GM18858 (cell line): ENCODE data around the gene IRAK1BP1.
"Not testable (repeated sequence)": the region's sequence is repeated elsewhere in the genome, so short reads cannot be mapped to it uniquely, and the experiment has no call there.

Source experiments
- ATAC-seq: cut with Tn5 transposase; IDR thresholded peaks from one replicate; pipeline ENCODE4 v1.9.1; 2021; ENCODE audit not compliant: unreplicated experiment

IRAK1BP1 gene, protein sequence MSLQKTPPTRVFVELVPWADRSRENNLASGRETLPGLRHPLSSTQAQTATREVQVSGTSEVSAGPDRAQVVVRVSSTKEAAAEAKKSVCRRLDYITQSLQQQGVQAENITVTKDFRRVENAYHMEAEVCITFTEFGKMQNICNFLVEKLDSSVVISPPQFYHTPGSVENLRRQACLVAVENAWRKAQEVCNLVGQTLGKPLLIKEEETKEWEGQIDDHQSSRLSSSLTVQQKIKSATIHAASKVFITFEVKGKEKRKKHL

DNA sequence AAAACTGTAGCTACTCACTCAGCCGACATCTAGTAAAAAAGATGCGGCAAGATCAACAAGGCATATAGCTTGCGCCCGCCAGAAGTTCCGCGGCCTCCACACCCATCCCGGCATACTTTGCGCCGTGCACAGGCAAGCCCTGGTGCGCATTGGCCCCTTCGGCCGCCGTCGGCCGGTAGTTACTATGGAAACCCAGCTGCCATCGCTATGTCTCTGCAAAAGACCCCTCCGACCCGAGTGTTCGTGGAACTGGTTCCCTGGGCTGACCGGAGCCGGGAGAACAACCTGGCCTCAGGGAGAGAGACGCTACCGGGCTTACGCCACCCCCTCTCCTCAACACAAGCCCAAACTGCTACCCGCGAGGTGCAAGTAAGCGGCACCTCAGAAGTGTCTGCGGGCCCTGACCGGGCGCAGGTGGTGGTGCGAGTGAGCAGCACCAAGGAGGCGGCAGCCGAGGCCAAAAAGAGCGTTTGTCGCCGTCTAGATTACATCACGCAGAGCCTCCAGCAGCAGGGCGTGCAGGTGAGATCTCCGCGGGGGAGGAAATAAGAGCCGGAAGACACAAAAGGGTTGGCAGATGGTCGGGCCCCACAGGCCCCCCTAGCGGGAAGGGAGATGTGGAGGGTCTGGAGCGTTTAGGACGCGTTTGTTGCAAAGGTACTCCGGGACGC, at the start of gene IRAK1BP1:
TSS of gene IRAK1BP1 (plus strand) at position 182 of the 671 bp plus-strand sequence. CDS start at position 208, 26 bp downstream.
- peak; percentile 91 for ATAC-seq

DNA sequence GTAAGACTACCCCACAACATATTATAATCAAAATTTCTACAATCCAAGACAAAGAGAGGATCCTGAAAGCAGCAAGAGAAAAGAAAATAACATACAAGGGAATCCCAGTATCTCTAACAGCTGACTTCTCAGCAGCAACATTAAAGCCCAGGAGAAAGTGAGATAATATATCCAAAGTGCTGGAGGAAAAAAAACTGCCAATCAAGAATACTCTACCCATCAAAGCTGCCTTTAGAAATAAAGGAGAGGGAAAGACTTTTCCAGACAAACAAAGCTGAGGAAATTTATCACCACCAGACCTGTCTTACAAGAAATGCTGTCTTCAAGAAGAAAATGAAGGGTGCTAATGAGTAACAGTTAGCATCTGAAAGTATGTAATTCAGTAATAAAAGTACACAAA, 43.3 kb upstream of the IRAK1BP1 start:
- ATAC-seq, result no peak

DNA sequence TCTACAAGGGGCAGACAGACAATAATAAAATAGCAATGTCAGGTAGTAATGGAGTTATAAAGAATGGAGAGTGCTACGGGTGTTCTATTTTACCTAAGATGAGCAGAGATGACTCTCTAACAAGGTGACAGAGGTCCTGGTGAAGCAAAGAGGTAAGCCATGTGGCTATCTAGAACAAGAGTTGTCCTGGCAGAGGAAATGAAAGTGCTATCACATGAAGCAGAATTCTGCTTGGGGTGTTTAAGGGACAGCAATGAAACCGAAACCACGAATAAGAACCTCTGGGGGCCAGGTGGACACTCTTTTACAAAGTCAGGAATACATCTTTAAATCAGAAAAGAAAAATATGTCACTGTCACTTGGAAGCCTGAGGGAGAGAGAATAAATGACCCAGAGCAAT, 37.9 kb upstream of the IRAK1BP1 start:
- ATAC-seq, result peak; percentile 42

DNA sequence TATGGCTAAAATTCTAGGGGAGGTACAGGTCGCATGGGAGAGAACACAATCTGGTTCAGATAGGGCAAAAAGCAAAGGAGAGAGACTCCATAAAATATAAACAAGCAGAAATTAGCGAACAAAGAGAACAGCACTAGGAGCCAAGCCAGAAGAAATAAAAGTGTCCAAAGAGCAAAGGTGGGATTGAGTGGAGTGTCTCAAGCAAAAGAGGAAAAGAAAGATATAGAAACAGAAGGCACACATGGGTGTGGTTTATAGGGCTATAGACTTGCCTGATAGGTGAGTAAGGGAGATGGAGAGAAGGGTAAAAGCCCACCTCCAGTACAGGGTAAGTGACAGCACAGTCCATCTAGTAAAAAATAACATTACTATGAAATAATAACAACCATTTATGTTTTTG, 36.5 kb upstream of the IRAK1BP1 start:
- no peak for ATAC-seq

DNA sequence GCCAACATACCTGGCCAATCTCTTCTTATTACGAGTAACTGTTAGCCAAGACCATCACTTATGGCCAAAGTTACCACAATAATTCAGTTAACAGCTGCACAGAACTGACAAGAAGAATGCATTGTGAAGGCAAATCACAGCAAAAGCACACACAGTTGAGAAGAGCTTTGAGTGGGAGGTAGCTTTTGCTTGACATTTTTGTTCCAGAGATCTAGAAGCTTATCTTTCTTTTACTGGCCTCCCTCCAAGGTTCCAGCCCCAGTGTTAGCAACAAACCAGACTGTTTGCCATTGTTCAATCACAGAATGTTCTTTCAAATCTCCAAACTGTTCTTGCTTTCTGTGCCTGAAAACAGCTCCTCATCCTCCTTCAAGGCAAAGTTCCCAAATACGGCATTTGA, 35.9 kb upstream of the IRAK1BP1 start:
- ATAC-seq, result no peak

DNA sequence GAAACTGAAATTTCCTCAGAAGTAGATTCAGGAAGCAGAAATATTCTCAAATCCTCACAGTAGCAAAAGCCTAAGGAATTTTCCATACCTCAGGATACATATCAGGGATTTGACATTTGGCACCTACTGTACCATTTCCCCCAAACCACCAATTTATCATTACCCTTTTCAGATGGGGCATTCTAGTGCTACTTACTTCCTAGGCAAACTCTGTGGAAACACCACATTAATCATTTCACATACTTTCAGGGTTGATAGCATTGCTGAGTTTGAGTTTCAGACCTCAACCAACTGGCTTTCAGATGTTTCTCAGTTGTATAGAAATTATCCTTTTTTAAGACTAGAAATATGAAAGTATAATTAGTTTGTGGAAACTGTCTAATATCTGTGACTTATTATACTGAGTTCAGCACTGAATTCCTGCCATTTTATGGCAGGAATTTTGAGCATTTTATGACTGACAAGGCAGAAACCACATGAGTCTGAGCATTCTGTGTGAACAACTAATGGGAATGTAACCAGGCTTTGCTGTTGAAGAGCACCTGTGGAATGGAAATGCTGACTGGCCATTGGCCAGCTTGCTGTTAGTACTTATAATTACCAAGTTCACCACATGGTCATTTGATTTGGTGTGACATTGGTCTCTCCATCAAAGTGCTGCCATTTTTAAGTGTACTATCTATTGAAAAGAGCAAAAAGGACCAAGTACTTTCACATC, 35.1 kb upstream of the IRAK1BP1 start:
- ATAC-seq, result peak; percentile 47

DNA sequence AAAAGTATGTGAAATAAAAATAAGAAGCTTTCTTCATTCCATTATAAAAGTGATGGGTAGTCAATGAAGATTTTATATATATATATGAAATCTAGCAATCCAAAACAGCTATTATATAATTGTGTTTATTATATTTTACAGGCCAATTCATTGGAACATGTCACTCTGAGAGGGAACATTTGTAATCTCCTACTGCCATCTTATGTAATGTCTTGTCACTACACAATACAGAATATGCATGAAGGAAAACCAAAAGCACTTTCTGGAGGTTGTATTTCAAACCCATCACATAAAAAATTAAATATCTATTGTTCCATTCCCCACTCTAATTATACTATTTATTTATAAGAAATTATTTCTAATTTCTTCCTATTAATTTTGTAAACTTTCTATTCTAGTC, 31.5 kb upstream of the IRAK1BP1 start:
- no peak for ATAC-seq

DNA sequence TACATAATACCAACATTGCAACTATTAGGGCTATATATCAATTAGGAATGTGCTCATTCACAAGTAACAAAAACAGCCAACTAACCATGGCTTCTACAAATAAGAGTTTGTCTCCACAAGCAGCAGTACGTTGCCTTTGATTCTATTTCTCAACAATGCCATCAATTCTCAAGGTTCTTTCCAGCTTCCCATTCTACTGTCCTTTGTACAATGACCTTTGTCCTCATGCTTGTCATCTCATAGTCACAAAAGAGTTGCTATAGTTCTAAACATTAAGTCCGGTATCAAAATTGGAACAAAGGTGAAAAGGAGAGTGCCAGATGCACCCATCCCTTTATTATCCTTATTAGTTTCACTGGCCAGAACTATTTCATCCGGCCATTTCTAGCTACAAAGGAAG, 30.8 kb upstream of the IRAK1BP1 start:
- no peak for ATAC-seq

DNA sequence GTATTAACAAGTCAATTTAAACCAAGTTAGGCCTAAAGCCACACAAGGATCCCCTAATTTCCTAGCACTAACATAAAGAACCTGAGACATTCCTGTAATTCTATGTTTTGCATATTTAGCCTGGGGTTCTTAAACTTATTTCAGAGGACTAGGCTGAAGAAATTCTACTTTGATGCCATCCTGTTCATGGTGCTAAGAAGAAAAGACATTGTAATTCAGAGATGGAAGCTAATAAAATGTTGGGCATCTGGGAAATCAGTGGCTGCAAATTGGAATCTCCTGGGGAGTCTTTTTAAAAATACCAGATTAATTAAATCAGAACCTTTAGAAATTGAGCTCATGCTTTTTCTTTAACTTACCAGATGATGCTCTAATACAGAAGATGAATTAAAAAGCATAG, 26.2 kb upstream of the IRAK1BP1 start:
- no peak for ATAC-seq

DNA sequence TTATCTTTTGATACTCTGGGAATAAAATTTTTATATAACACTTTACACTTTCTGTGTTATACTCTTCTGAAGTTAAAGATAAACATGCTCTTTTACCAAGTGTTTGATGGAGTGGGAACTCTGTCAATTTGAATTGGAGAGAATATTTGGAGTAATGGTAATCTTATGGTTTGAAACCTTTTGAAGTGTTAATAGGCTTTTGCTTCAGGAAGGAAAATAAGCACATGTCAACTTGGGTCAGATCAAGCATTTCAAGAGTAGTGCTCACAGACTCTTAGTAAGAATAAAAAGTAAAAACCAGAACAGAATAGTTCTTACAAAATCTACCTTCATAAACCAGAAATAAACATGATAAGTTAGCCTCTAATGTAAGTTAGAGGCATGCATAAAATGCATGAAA, 24.4 kb upstream of the IRAK1BP1 start:
- ATAC-seq, result no peak

DNA sequence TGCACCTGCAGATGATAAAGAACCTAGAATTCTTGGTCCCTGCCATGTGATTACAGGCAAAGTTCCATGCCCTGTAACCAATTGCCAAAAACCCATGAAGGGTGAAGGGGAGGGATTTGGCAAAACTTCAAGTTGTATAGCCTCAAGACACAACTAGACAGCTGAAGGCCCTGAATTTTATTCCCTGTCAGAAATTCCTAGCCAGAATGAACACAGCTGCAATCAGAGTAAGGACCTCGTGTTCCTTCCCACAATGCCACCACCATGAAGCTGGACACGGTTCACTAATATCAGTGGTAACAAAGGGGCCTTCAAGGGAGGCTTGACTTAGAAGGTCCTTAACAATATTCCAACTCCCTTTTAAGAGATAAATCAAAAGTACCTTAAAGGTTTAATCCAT, 22.5 kb upstream of the IRAK1BP1 start:
- no peak for ATAC-seq

DNA sequence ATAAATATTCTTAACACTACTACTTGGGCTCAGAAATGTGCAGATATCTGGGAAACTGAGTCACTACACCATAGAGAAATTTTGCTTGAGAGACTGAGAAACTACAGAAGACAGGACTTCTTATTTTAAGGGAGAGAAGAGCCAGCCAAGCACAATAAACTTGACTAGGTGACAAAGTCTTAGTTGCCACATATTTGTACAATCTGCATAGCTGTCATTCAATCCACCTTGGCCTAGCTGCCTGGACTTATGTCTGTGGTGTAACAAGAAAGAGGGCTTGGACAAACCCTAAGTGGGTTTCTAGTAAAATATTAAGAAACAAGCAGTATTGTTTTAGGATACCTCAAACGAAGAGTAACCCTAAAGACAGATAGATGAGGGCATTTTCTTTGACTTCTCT, 21.8 kb upstream of the IRAK1BP1 start:
- no peak for ATAC-seq

DNA sequence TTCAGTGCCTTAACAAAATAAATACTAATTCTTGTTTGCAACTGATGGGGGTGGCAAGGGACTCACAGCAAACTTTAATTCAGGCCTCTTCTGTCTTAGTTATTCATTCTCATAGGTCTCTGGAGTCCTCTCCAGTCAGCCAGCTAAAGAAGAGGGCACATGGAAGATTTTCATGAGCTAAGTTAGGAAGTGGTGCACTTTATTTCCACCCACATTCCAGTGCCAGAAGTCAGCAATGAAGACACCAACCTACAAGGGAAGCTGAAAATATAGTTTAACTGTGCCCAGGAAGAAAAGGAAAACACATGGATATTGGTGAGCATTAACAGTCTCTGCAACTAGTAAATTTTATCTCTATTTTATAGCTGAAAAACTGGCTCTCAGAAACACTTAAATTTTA, 16.7 kb upstream of the IRAK1BP1 start:
- ATAC-seq, result no peak

DNA sequence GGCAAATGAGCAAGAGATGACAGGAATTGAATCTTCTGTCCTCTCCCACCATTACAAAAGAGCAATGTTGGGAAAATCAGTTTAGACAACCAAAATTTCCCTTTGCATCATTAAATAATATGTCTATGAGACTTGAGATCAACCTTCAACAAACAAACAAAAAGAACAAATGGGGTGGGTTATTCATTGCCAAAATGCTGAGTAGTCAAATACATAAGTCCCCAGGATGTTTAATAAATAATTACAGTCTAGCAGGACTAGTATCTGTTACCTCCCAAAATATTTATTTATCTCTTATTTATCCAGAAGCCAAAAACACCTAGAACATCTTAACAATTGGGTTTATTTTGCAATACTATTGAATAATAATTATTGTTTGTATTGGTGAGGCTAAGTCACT, 16.2 kb upstream of the IRAK1BP1 start:
- no peak for ATAC-seq

DNA sequence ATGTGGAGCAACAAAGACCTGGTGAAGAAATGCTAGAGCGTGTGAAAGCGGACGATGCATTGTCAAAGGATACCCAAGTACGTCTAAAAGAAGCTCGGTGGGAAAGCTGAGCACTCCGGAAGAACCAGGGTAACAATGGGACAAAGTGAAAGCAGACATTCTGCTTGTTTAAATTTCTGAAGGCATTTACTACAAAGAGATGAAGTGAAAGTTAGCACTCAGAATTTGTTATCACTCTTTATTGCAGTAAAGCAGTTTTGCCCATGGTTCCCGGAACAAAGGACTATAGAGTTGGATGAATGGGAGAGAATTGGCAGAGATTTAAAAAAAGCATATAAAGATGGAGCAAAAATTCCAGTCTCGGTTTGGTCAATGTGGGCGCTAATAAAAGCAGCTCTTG, 12.8 kb upstream of the IRAK1BP1 start:
- ATAC-seq, result no peak

DNA sequence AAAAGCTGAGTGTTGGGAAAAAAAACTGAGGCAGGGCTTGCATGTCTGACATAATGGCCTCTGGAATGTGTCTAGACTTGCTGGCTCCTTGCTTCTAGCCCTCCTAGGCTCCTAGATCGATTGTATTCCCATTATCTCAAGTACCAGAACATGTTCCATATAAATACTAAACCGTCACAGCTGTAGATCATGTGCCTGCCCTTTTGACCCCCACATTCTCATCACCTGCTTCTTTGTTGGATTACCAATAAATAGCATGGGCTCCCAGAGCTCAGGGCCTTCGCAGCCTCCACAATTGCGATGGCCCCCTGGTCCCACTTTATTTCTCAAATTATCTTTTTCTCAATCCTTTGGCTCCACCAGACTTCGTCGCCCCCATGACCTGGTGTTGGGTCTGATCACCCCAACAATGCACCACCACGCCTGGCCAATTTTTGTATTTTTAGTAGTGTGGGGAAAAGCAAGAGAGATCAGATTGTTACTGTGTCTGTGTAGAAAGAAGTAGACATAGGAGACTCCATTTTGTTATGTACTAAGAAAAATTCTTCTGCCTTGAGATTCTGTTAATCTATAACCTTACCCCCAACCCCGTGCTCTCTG, 8.9 kb upstream of the IRAK1BP1 start:
- ATAC-seq, result not testable (repeated sequence)

DNA sequence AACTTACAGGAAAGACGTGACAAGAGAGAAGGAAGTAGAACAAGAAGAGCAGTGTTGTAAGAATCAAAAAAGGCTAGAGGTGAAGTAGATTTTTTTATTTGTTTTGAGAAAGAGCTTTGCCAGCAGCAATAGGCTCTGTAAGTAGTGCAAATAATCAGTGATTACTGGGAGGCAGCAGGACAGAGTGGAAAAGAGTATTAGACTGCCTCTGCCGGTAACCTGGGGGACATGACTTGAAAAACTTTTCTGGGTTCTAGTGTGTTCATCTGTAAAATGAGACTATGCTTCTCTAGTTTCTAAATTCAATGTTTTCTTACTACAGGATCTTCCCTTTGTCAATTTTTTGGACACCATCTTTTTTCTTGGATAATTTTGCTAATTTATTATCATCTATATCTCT, 5.8 kb upstream of the IRAK1BP1 start:
- no peak for ATAC-seq

DNA sequence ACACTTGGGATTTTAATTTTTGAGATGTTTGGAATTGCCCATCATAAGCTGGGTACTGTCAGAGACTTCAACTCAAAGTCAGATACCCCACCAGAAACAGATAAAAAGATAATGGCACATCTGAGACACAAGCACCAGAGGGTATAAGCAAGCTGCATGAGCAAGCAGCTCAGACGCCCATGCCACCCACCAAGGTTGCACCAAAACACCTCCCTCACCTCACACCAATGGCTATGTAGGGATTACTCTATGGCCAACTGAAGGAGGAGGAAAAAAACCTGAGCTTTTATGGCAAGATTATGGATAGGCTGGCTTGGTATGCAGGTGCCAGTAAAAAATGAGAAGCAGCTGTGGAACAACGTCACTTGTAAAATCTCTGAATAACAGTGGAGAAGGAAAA, 3.8 kb upstream of the IRAK1BP1 start:
- ATAC-seq, result no peak

DNA sequence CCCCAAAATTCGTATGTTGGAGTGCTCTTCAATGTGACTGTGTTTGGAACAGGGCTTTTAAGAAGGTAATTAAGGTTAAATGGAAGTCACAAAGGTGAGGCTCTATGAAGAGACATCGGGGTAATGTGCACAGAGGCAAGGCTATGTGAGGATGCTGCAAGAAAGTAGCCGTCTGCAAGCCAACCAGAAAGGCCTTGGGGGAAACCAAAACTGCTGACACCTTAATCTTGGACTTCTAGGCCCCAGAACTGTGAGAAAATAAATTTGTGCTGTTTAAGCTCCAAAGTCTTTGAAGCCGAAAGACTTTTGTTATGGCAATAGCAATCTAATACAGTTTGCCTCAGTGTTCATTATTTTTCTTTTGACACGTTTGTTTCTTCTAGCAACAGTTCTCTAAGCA, 2.4 kb upstream of the IRAK1BP1 start:
- no peak for ATAC-seq

DNA sequence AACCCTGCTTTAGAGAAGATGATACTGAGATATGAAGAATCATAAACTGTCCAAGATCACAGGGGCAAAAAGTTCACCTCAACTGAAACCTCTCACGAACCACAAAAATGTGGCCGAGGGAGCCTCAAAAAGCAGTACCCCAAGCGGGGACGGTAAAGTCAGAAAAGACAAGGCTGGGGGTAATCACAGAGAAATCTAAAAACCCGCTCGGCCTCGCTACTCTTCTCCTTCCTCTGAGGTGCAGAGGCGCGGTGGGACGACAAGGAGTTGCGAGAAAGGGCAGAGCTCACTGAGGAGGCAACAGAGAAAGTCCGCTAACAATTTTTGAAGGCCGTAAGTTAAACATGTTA, 356 bp upstream of the IRAK1BP1 start:
- ATAC-seq, result peak; percentile 16

DNA sequence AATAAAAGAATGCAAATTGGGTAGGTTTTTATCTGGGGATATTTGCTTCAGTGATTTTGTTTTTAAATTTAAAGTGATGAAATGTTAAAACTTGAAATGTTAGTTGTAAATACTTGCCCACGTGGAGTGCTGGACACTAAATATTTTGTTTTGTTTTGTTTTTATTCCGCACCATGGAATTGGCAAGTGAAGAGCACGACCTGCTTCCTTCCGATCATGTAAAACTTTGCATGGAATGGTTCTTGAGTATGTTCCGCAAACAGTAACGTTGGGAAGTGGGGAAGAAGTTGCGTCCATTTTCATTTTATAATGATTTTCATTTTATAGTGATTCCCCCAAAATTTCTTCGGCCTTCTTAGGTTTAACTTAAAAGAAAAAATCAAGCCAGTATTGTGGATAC, 765 bp downstream of the IRAK1BP1 start:
- no peak for ATAC-seq

DNA sequence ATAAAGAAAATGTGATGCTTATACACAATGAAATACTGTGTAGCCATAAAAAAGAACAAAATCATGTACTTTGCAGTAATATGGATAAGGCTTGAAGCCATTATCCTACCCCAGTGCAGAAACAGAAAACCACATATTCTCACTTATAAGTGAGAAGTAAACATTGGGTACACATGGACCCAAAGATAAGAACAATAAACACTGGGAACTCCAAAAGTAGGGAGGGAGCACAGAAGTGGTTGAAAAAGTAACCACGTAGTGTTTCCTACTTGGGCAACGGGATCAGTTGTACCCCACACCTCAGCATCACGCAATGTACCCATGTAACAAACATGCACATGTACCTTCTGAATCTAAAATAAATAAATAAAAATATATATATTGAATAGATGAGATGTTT, 8.2 kb downstream of the IRAK1BP1 start:
- ATAC-seq, result no peak
